ENCODE measurements around the gene KY. TPM values are rescaled to one million over a fixed set of nuclear protein-coding genes. Genes with fewer than 3 reads are reported as not detected.

Gene KY
- total and polyA plus RNA-seq, 2 donors (not counting 1 experiment from before 2014, with no cell fraction given): not detected

DNA sequence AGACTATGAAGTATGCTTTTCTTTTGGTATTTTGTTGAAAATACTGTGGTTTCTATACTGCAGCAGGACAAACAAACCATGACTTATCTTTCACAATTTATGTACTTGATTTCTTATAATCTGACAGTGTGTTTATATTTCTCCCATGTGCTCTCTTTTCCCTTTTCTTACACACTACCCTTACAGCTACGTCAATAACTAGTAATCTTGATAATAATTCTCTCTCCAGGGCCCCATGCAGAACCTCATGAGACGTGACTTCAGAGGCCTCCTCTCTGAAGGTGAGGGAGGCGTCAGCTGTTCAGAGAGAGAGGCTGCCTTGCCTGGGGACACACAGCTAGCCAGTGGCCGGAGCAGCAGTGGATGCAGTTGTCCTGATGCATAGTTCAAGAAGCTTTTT is 35.9 kb downstream of the KY start:
- CTCF ChIA-PET: interaction anchor here (1.0 kb wide), 1 partner anchor 11 kb away, joined by 3 read pairs; no protein-coding TSS in a partner anchor
- no peak overlapping the region for H3K9ac ChIP-seq (ENCODE audit: low read length)
- TF ChIP-seq EZH2 (IDR thresholded peaks at IDR 0.05; ENCODE audit: borderline replicate concordance, insufficient read depth, low read depth, low read length, poor library complexity, severe bottlenecking) (no peak), CTCF (IDR thresholded peaks at IDR 0.05) (no peak)
- DNase-seq: no peak
- Mint-ChIP-seq H3K27ac (no peak overlapping the region), H3K4me3 (no peak overlapping the region), H3K4me1 (no peaks in the 10 kb centered on the region), H3K9me3 (ENCODE audit: insufficient read depth) (no peaks in the 10 kb centered on the region), H3K27me3 (no peaks in the 10 kb centered on the region)
- H3K79me2 ChIP-seq (ENCODE audit: control insufficient read depth, insufficient read depth, low read length): no peaks in the 10 kb centered on the region
- H4K20me1 ChIP-seq (ENCODE audit: control insufficient read depth, insufficient read depth, low read length, poor library complexity, severe bottlenecking): no peaks in the 10 kb centered on the region
- H3K27ac ChIP-seq (ENCODE audit: low read length in 2 of 2): no peak overlapping the region
- no peak overlapping the region for H3K4me3 ChIP-seq (ENCODE audit: control extremely low read depth in 1 of 5, extremely low read depth in 1 of 5, insufficient read depth in 1 of 5, low read depth in 2 of 5, low read length in 4 of 5)
- H3K36me3 ChIP-seq (replicated peaks in 1 of 2; ENCODE audit: control extremely low read depth in 1 of 2, control insufficient read depth in 1 of 2, extremely low read depth in 1 of 2, insufficient read depth in 2 of 2, low read length in 1 of 2): no peaks in the 10 kb centered on the region
- ATAC-seq (ENCODE audit: low read depth): no peak
- POLR2A ChIA-PET: no interaction called here
- WGBS (ENCODE audit: insufficient coverage): 100% methylated on average over 1 of the region's 4 CpGs
- no peaks in the 10 kb centered on the region for H3K4me1 ChIP-seq (ENCODE audit: control insufficient read depth in 2 of 2, insufficient read depth in 2 of 2, low read length in 2 of 2)
- H3K9me3 ChIP-seq (ENCODE audit: control extremely low read depth in 1 of 3, control insufficient read depth in 2 of 3, insufficient read depth in 1 of 3, low read length in 2 of 3): no peaks in the 10 kb centered on the region
- no peak overlapping the region for H3K4me2 ChIP-seq (replicated peaks; ENCODE audit: low read depth, low read length, poor library complexity, severe bottlenecking)
- H3K27me3 ChIP-seq (replicated peaks in 1 of 4; ENCODE audit: control extremely low read depth in 1 of 4, control insufficient read depth in 3 of 4, insufficient read depth in 4 of 4, low read length in 3 of 4): no peaks in the 10 kb centered on the region
- intact Hi-C loops (cut with micrococcal nuclease): no loop called here
- no peak overlapping the region for H2AFZ ChIP-seq (ENCODE audit: insufficient read depth, low read depth, low read length, poor library complexity, severe bottlenecking)

- intact Hi-C loops (cut with micrococcal nuclease): no loop called here
- H3K9me3 Mint-ChIP-seq (ENCODE audit: insufficient read depth): no peaks in the 10 kb centered on the region
- no peak overlapping the region for H3K4me3 ChIP-seq (ENCODE audit: control extremely low read depth in 1 of 5, extremely low read depth in 1 of 5, insufficient read depth in 1 of 5, low read depth in 2 of 5, low read length in 4 of 5)
- WGBS (ENCODE audit: insufficient coverage): 77% methylated on average over 6 of the region's 6 CpGs
- H3K9ac ChIP-seq (ENCODE audit: low read length): no peak overlapping the region
- no peak overlapping the region for H3K4me3 Mint-ChIP-seq
- no peaks in the 10 kb centered on the region for H3K36me3 ChIP-seq (replicated peaks in 1 of 2; ENCODE audit: control extremely low read depth in 1 of 2, control insufficient read depth in 1 of 2, extremely low read depth in 1 of 2, insufficient read depth in 2 of 2, low read length in 1 of 2)
- no peaks in the 10 kb centered on the region for H3K27me3 Mint-ChIP-seq
- H3K27ac Mint-ChIP-seq: no peak overlapping the region
- CTCF ChIA-PET: interaction anchor here (1.0 kb wide), 1 partner anchor 12 kb away, joined by 3 read pairs; no protein-coding TSS in a partner anchor
- H3K27ac ChIP-seq (ENCODE audit: low read length in 2 of 2): no peak overlapping the region
- H3K4me1 ChIP-seq (ENCODE audit: control insufficient read depth in 2 of 2, insufficient read depth in 2 of 2, low read length in 2 of 2): no peaks in the 10 kb centered on the region
- H3K79me2 ChIP-seq (ENCODE audit: control insufficient read depth, insufficient read depth, low read length): no peaks in the 10 kb centered on the region
- TF ChIP-seq CTCF (IDR thresholded peaks at IDR 0.05): no peak
- no peak for TF ChIP-seq EZH2 (IDR thresholded peaks at IDR 0.05; ENCODE audit: borderline replicate concordance, insufficient read depth, low read depth, low read length, poor library complexity, severe bottlenecking)
- DNase-seq: no peak
- H3K4me1 Mint-ChIP-seq: no peaks in the 10 kb centered on the region
- peaks cover 0 to under 1% (median 0%) of the 10 kb centered on the region in 4 experiments for H3K27me3 ChIP-seq (replicated peaks in 1 of 4; ENCODE audit: control extremely low read depth in 1 of 4, control insufficient read depth in 3 of 4, insufficient read depth in 4 of 4, low read length in 3 of 4)
- no peak overlapping the region for H2AFZ ChIP-seq (ENCODE audit: insufficient read depth, low read depth, low read length, poor library complexity, severe bottlenecking)
- H4K20me1 ChIP-seq (ENCODE audit: control insufficient read depth, insufficient read depth, low read length, poor library complexity, severe bottlenecking): no peaks in the 10 kb centered on the region
- H3K4me2 ChIP-seq (replicated peaks; ENCODE audit: low read depth, low read length, poor library complexity, severe bottlenecking): no peak overlapping the region
- POLR2A ChIA-PET: no interaction called here
- no peaks in the 10 kb centered on the region for H3K9me3 ChIP-seq (ENCODE audit: control extremely low read depth in 1 of 3, control insufficient read depth in 2 of 3, insufficient read depth in 1 of 3, low read length in 2 of 3)
- ATAC-seq (ENCODE audit: low read depth): no peak
Observed at GRCh38 chr3:134613006-134613520, 37.8 kb downstream of the KY start.

All from B cell (primary cell).